GM12878 (cell line): Measurements from ENCODE around the gene RNU2-63P. TPM values are rescaled to one million over a fixed set of nuclear protein-coding genes. Genes with fewer than 3 reads are reported as not detected.
A peak's percentile ranks its signal among the peaks of the same experiment; 100 is the strongest.

Experiments used
- BMI1 ChIP-seq: fragments of 450-650 bp; IDR thresholded peaks from 2 replicates; pipeline ENCODE4 v1.6.1; 2016; ENCODE audit warnings: mild to moderate bottlenecking, moderate library complexity, borderline replicate concordance
- CBX5 ChIP-seq: sonication (generic); IDR thresholded peaks from 2 replicates; pipeline ENCODE4 v1.6.1; 2016; ENCODE audit warnings: low read depth, moderate library complexity, mild to moderate bottlenecking, inconsistent platforms
- CUX1 ChIP-seq: IDR thresholded peaks from 2 replicates; pipeline ENCODE4 v1.6.1; 2012; ENCODE audit warnings: improper control_type of control experiment, low read depth, low read length; ENCODE audit not compliant: insufficient replicate concordance
- EP300 ChIP-seq, 2 experiments: fragments of 150-350 bp in 1 of 2; IDR thresholded peaks; 2 replicates each; pipeline ENCODE4 v1.6.1; 2011 to 2012; ENCODE audit warnings: low read depth in 2 of 2, low read length in 2 of 2, borderline replicate concordance in 1 of 2, improper control_type of control experiment in 1 of 2, inconsistent platforms in 1 of 2; ENCODE audit not compliant: control insufficient read depth in 1 of 2
- EZH2 ChIP-seq: IDR thresholded peaks from 2 replicates; pipeline ENCODE4 v1.6.1; 2012; ENCODE audit warnings: low read depth, mild to moderate bottlenecking, control low read depth, inconsistent platforms, low read length, borderline replicate concordance; ENCODE audit not compliant: control insufficient read depth
- IRF5 ChIP-seq: fragments of 450-650 bp; IDR thresholded peaks from 2 replicates; pipeline ENCODE4 v1.6.1; 2017; ENCODE audit warnings: borderline replicate concordance
- JUND ChIP-seq: IDR thresholded peaks from 2 replicates; pipeline ENCODE4 v1.6.1; 2012; ENCODE audit warnings: low read depth, mild to moderate bottlenecking, low read length, improper control_type of control experiment, moderate library complexity
- MXI1 ChIP-seq: fragments of 150-350 bp; IDR thresholded peaks from 2 replicates; pipeline ENCODE4 v1.6.1; 2011; ENCODE audit warnings: low read depth, mild to moderate bottlenecking, inconsistent platforms, low read length, improper control_type of control experiment
- NKRF ChIP-seq: fragments of 450-650 bp; conservative IDR thresholded peaks from 2 replicates; pipeline ENCODE4 v1.6.1; 2017; ENCODE audit warnings: mild to moderate bottlenecking, moderate library complexity
- NR2C1 ChIP-seq: fragments of 450-650 bp; IDR thresholded peaks from 2 replicates; pipeline ENCODE4 v1.6.1; 2017; ENCODE audit warnings: antibody characterized with exemption, mild to moderate bottlenecking, moderate library complexity
- PAX8 ChIP-seq: fragments of 450-650 bp; IDR thresholded peaks from 2 replicates; pipeline ENCODE4 v1.6.1; 2017; ENCODE audit warnings: mild to moderate bottlenecking, moderate library complexity
- RFX5 ChIP-seq: IDR thresholded peaks from 2 replicates; pipeline ENCODE4 v1.6.1; 2011; ENCODE audit warnings: low read depth, low read length, improper control_type of control experiment
- SMARCA5 ChIP-seq: fragments of 450-650 bp; IDR thresholded peaks from 2 replicates; pipeline ENCODE4 v1.6.1; 2017; ENCODE audit warnings: mild to moderate bottlenecking
- SMC3 ChIP-seq: IDR thresholded peaks from 2 replicates; pipeline ENCODE4 v1.6.1; 2011; ENCODE audit warnings: low read length, improper control_type of control experiment, borderline replicate concordance
- TCF12 ChIP-seq: IDR thresholded peaks from 2 replicates; pipeline ENCODE4 v1.6.1; 2011; ENCODE audit warnings: low read depth, mild to moderate bottlenecking, low read length
- ZBTB11 ChIP-seq: fragments of 450-650 bp; formaldehyde crosslinking; IDR thresholded peaks from 2 replicates; pipeline ENCODE4 v1.5.0; 2022; ENCODE audit warnings: mild to moderate bottlenecking, missing genetic modification characterization
- ZNF622 ChIP-seq: fragments of 450-650 bp; IDR thresholded peaks from 2 replicates; pipeline ENCODE4 v1.6.1; 2017; ENCODE audit warnings: mild to moderate bottlenecking, inconsistent platforms
- polyA plus RNA-seq, 11 experiments: library from polyadenylated mRNA; depleted of rRNA in 4 of 11; unstranded in 6 of 11; stranded (reverse) in 5 of 11; fragments of >200 nt; fragmentation: Nextera tagmentation in 4 of 11; fragmentation: Illumina TruSeq in 1 of 11; extraction: Ambion mirVana in 4 of 11; extraction: Trizol in 1 of 11; gene quantifications; 1 replicate in 1 of 11; 2 replicates in 10 of 11; pipeline versions ENCODE4 v1.2.1 to v1.2.3, GENCODE V29; 2011 to 2016; ENCODE audit warnings: inconsistent platforms in 2 of 11, missing spikeins in 2 of 11, low read depth in 1 of 11
- total RNA-seq, 4 experiments: library from RNA; depleted of rRNA in 3 of 4; stranded (reverse); fragments of >200 nt in 3 of 4; fragmentation: Illumina TruSeq in 1 of 4; extraction: Trizol in 1 of 4; gene quantifications; 2 replicates each; pipeline versions ENCODE4 v1.2.1 to v1.2.3, GENCODE V29; 2013 to 2021

RNU2-63P gene
- total and polyA plus RNA-seq, 10 of the 15 experiments (the other 5 are each of a cell fraction or from before 2014, with no cell fraction given), result 10.7 to 117 (median 12.3) TPM; not detected in 5

- TF ChIP-seq IRF5, result no peak
- no peak for TF ChIP-seq PAX8
- no peak for TF ChIP-seq ZNF622
- peak; percentile 70; the same call in 1 of the 2 replicates for TF ChIP-seq SMARCA5
- TF ChIP-seq BMI1, result no peak
- peak; percentile 85 for TF ChIP-seq NKRF
- no peak for TF ChIP-seq EZH2
- TF ChIP-seq CBX5, result 0 out of 2 replicates have a peak, but pooled peaks have one; percentile 58
- TF ChIP-seq TCF12, result no peak
- TF ChIP-seq EP300 (IDR thresholded peaks at IDR 0.05; ENCODE audit: borderline replicate concordance in 1 of 2, control insufficient read depth in 1 of 2, low read depth in 2 of 2, low read length in 2 of 2), result no peak
- no peak for TF ChIP-seq CUX1
- no peak for TF ChIP-seq JUND
- TF ChIP-seq NR2C1, result no peak
- TF ChIP-seq ZBTB11, result no peak
- TF ChIP-seq RFX5, result 0 out of 2 replicates have a peak, but pooled peaks have one; percentile 24
- peak; percentile 56 for TF ChIP-seq MXI1
- no peak for TF ChIP-seq SMC3
Measured at GRCh38 chr2:88055371-88056128, 39.2 kb upstream of the RNU2-63P start, which contains the start of gene KRCC1 (continued).
